ENCODE measurements around the gene SCN9A.
"Not testable (repeated sequence)": the region's sequence is repeated elsewhere in the genome, so short reads cannot be mapped to it uniquely, and the experiment has no call there.

Gene SCN9A

DNA sequence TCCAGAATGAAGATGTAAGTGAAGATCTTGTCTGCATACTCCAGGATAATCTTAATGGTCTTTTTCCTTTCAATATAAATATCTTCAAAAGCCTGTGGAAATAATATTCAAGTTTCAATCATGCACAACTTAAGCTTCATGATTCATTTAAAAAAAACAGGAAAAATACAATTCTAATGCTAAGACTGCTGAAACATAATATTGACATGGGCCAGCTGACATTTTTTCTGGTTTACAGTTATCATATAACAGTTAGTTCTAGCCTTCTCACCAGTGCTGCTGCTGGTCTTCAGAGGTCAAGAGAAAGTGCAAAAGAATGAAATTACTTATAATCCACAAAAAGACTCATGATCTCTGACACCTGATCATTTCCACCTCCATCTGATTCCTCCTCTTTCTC is 137.6 kb downstream of the SCN9A start:
- DNase-seq: no peak

GRCh38 chr2:166234112-166234846 is 141.5 kb downstream of the SCN9A start:
- no peak for DNase-seq

GRCh38 chr2:166233244-166233643 is 142.5 kb downstream of the SCN9A start:
- no peak for DNase-seq

GRCh38 chr2:166230724-166231070 is 145.0 kb downstream of the SCN9A start:
- DNase-seq: no peak

DNA sequence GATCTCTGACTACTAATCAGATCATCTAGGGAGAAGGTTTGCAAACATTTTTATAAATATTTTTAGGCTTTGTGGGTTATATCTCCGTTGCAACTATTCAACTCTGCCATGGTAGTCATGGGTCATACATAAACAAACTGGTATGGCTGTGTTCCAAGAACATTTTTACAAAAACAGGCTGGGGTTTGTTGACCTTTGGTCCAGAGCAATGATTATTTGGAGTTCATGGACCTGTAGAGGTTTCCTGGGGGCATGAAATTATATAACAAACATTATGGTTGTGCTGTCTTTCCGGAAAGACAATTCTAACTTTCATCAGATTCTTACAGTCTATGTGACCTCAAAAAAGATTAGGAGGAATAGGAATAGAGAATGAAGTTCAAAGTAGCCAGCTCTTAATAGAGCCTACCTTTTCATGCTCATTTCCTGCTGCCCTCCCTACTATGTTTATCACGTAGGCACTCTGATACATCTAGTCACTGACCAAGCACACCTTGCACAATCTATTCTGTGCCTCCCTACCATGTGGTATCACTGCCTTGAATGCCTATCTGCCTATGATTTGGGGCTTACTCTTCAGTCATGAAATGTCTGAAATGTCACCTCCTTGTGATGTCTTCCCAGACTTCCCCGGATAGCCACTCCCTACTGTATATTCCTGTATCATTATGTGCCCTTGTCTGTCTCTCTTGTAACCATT is 145.6 kb downstream of the SCN9A start:
- DNase-seq: no peak

GRCh38 chr2:166229678-166230023 is 146.1 kb downstream of the SCN9A start:
- DNase-seq: no peak

GRCh38 chr2:166224197-166224596 is 151.5 kb downstream of the SCN9A start:
- DNase-seq: no peak

DNA sequence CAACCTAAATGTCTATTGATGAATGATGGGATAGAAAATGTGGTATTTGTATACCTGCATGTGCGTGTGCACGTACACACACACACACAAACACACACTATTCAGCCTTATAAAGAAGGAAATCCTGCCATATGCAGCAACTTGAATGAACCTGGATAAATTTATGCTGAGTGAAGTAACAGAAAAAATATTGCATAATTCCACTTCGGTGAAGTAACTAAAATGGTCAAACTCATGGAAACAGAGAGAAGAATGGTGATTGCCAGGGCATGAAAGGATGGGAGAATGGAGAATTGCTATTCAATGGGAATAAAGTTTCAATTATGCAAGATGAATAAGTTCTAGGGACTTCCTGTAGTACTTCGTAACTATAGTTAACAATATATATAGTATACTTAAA is 152.4 kb downstream of the SCN9A start:
- no peak for DNase-seq

DNA sequence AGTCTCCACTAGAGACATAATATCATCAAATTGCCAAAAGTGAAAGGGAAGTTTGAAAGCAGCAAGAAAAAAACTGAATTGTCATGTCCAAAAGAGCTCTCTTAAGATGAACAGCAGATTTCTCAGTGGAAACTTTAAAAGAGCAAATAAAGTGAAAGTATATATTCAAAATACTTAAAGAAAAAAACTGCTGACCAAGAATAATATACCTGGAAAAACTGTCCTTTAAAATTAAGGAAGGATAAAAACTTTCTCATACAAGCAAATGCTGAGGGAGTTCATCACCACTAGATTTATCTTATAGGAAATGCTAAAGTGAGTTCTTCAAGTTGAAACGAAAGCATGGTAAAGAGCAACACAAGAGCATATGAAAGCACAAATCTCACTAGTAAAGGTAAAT is 164.7 kb downstream of the SCN9A start:
- no peak for DNase-seq

DNA sequence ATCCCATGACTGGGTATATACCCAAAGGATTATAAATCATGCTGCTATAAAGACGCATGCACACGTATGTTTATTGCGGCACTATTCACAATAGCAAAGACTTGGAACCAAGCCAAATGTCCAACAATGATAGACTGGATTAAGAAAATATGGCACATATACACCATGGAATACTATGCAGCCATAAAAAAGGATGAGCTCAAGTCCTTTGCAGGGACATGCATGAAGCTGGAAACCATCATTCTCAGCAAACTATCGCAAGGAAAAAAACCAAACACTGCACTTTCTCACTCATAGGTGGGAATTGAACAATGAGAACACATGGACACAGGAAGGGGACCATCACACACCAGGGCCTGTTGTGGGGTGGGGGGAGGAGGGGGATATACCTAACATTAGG is 165.8 kb downstream of the SCN9A start:
- not testable (repeated sequence) for DNase-seq

DNA sequence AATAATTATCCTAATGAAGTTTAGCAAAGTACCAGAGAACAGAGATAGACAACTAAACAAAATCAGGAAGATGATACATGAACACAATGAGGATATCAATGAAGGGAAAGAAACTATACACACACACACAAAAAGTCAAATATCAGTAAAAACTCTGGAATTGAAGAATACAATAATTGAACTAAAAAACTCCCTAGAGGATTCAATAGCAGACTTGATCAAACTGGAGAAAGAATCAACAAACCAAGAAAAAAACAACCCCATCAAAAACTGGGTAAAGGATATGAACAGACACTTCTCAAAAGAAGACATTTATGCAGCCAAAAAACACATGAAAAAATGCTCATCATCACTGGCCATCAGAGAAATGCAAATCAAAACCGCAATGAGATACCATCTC is 166.4 kb downstream of the SCN9A start:
- not testable (repeated sequence) for DNase-seq

GRCh38 chr2:166206153-166206552 is 169.6 kb downstream of the SCN9A start:
- DNase-seq: not testable (repeated sequence)

GRCh38 chr2:166202778-166203177 is 173.0 kb downstream of the SCN9A start:
- DNase-seq: no peak

DNA sequence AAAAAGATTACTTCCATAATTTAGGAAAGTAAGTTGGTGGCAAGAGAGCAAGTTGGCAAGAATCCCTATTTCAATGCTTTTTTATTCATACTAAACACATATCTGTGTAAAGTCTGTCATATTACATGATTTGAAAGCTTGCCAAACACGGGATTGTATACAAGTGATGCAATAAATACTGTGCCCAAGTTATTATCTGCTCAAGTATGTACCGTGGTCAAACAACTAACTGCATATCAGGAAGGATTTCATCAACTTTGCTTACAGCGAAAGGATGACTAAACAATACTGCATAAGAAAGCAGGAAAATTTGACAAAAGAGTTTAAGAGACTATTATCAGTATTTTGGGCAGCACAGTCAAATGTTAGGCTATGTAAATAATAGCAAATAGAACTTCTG is 178.3 kb downstream of the SCN9A start:
- no peak for DNase-seq

DNA sequence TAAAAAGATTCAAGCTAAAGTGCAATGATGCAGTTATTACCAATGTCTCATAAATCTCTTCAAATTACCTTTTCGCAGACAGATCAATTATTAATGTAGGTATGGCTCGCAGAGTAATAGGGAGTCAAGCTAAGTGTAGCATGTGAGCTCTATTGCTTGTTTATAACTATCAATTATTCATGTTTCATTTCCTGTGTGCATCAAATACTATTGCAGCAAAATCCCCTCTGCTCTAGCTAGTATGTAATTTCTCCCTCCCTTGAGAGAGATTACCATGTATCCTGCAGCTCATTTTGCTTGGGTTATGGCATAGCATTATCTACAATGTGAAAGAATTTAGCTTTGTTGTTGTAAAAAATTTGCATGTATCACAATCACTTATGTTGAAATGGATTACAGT is 182.3 kb downstream of the SCN9A start:
- DNase-seq: no peak

DNA sequence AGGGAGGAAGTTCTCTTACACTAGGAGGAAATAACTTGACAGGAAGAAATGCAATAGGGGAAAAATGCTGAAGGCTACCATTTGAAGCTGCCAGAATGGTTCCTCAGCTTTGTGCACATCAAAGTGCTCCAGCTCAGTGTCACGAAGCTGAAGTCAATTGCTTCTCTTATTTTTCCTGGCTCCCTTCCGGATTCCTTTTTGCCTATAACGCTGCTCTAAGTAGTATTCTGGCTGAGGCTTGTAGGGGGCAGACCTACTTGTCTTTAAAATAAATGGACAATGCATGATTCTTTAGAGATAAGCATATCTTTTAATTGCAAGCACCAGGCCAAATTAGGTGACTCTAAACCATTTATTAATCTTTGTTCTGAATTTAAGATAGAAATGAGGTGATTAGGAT is 187.7 kb downstream of the SCN9A start:
- no peak for DNase-seq

GRCh38 chr2:166184789-166185188 is 191.0 kb downstream of the SCN9A start:
- no peak for DNase-seq

DNA sequence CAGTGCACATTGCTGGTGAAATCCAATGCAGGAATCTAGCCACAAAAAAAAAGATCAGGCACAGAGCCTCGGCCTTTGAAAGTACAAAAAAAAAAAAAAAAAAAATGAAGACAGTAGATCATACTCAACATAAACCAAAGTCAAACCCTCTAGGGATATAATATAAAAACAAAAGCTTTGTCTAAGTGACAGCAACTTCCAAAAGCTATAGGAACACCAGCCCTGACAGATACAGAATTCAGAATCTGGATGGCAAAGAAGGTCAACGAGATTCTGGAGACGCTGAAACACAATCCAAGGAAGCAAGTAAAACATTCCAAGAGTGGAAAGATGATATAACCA is 194.0 kb downstream of the SCN9A start:
- no peak for DNase-seq

DNA sequence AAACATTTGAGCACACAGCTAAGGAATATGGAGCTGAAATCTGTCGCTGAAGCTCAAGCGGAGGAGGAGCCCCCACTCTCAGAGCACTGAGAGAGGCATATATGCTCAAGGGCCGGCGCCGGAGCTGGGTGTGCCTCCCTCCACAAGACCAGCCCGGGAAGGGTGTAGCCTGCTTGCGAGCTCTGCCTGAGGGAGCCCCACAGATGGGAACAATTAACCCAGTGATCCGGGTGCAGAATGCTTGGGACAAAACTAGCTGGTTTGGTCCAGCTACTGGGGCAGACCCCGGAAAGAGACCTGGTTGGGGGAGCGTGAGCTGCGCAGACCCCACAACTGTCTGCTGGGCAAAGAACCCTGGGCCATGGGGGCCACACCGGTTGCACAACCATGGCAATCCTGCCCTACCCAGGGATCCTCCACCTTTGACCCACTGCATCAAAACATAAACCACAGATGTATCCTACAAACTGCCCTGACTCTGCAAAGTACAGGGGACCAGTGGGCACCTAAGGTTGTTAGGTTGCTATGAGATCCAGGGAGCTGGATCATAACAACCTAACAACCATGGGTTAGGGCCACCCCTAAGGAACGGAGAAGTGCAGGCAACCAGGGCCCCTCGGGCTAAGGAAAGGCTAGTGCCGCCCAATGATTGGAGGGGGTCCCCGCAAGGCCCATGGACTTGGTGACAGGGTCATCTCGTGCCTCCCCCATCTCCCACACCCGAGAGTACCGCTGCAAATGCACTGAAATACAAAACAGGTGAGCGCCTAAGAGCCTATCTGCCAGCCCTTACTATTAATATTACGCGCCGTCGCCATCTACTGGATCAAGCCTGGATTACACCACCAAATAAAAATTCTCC is 194.6 kb downstream of the SCN9A start:
- DNase-seq: no peak

DNA sequence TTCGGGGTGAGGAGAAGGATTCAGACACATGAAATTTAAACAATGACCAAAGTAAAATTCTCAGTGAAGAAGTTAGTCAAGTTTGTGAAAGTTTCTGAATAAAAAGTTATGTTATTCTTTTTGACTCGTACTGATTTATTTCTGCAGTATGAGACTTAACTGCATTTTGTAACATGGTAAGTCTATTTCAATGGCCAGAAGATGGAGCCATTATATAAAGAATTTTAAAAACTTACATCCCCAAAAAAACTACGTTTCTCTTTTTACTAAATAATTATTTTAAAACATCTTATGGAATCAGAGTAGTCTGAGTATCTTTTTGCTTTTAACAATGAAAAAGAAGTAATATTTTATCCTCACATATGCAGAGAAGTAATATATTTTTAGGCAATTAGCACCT is 196.5 kb downstream of the SCN9A start:
- no peak for DNase-seq

DNA sequence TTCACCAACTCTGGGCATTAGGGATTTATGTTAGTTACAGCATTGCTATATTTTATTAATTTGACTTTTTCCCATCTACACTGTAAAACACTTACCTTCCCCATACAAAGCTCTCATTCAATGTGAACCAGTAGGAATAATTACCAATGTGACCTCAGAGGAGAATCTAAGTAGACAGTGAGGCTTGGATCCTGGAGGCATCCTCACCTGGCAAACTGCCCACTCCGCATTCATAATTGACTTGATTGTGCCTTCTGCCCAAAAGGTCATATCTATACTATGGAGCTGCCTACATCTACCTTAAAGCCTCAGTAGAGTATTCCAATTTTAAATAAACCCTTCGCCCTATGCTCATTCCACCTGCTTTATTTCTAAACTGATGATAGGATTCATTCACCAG is 202.5 kb downstream of the SCN9A start:
- DNase-seq: no peak

DNA sequence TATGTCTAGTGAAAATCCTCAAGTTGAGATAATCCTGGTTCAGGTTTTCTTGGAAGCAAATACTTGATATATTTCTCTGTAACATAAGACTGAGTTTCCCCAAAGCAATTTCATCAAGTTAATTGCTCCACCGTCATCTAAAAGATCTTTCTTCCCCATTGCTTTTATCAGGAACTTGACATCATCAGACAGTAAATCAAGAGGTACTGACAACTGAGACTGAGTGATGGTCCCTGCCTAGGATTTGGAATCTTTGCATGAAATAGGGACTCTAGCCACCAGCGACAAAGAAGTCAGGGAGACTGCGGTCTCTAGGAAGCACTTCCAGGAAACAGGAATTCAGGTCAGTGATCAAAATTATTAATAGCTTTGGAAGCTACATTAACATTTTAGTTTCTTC is 204.5 kb downstream of the SCN9A start:
- no peak for DNase-seq

- DNase-seq: no peak
Observed at GRCh38 chr2:166170356-166170755, 205.4 kb downstream of the SCN9A start.

DNA sequence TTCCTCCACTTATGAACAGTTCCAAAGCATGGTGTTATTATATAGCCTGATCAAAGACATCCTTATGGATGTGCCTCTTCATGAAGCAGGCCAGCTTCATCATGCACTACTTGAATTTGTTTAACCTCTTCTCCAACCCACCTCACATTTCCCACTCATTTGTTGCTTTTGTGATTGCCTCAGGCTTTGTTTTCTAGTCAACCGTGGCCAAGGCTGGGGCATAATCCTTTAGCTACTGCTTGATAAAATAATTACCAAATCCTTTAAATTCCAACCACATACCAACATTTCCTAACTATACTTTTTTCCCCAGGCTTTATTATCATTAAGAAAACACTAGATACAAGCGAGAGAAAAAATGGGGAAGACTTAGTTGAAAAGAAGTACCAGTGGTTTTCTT is 208.3 kb downstream of the SCN9A start:
- no peak for DNase-seq

Data from cerebellar nuclear complex (tissue), 1 donor.